ENCODE data around the gene RNF38.
"Not testable (repeated sequence)": the region's sequence is repeated elsewhere in the genome, so short reads cannot be mapped to it uniquely, and the experiment has no call there.

Gene RNF38

GRCh38 chr9:36399980-36400331 lies at the start of gene RNF38:
TSS of gene RNF38 (minus strand) at chr9:36400269. CDS start at chr9:36400108, 161 bp downstream.
- DNase-seq (ENCODE audit: low read depth, low spot score) = no peak

GRCh38 chr9:36448555-36448954 lies 48.5 kb upstream of the RNF38 start:
- not testable (repeated sequence) for DNase-seq (ENCODE audit: low read depth, low spot score)

DNA sequence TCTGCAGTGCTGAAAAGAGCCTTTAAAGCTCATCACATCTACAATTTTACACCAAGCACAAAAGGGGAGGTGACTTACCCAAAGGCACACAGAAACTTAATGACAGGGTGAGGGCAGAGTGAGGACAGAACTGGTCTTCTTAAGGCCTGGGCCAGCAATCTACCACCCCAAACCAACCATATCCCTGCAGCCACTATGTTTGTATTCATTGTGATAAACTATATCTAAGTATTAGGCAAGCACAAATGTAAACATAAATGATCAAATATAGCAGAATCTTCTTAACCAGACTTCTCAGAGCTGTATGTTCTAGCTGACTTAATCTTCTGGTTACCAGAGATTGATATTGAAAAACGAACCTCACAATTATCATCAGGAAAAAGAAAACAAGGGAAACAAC lies 47.9 kb upstream of the RNF38 start:
- no peak for DNase-seq (ENCODE audit: low read depth, low spot score)

DNA sequence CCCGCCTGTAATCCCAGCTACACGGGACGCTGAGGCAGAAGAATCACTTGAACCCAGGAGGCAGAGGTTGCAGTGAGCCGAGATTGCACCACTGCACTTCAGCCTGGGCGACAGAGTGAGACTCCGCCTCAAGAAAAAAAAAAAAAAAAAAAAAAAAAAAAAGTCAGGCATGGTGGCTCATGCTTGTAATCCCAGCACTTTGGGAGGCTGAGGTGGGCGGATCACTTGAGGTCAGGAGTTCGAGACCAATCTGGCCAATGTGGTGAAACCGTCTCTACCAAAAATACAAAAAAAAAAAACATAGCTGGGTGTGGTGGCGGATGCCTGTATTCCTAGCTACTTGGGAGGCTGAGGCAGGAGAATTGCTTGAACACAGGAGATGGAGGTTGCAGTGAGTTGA lies 46.6 kb upstream of the RNF38 start:
- not testable (repeated sequence) for DNase-seq (ENCODE audit: low read depth, low spot score)

- DNase-seq (ENCODE audit: low read depth, low spot score) = no peak
Measured at GRCh38 chr9:36445800-36446361, 45.8 kb upstream of the RNF38 start.

GRCh38 chr9:36444203-36444602 lies 44.1 kb upstream of the RNF38 start:
- DNase-seq (ENCODE audit: low read depth, low spot score) = no peak

DNA sequence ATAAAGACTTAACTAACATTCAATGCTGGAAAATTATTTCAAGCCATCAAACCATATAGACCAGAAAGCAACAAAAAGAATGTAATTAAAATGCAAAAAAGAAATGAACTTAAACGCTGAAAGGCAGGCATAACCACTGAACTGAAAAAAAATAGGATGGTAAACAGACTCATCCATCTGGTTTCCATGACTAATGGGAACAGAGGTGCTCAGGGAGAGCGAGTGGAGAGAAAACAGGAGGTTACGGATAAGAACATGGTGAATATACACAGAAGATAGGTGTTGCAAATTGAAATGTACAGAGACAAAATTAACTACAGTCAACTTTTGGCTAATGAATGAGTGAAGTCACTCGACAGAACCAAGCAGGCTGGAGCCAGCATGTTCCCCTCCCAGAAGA lies 43.5 kb upstream of the RNF38 start:
- no peak for DNase-seq (ENCODE audit: low read depth, low spot score)

GRCh38 chr9:36442710-36443109 lies 42.6 kb upstream of the RNF38 start:
- no peak for DNase-seq (ENCODE audit: low read depth, low spot score)

- DNase-seq (ENCODE audit: low read depth, low spot score) = no peak
Measured at GRCh38 chr9:36441966-36442365, 41.9 kb upstream of the RNF38 start.

GRCh38 chr9:36438536-36439236 lies 38.6 kb upstream of the RNF38 start:
- no peak for DNase-seq (ENCODE audit: low read depth, low spot score)

- no peak for DNase-seq (ENCODE audit: low read depth, low spot score)
Measured at GRCh38 chr9:36437790-36438189, 37.7 kb upstream of the RNF38 start.

DNA sequence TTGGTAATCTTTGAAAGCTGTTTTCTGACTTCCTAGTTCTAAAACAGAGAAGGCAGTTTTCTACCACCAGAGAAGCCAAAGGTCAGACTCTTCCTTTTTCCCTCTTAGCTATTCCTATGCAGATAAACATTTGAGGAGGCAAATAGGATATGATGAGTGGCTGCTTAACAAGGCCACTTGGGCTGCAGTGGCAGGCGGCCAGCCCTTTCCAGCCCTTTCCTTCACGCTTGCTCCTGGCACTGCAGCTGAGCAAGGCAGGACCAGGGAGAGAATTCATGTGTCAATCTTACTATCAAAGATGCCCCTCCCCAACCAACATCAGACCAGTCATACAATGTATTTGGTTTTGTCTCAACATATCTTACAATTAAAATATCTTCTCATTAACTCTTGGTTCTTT lies 36.8 kb upstream of the RNF38 start:
- DNase-seq (ENCODE audit: low read depth, low spot score) = no peak

GRCh38 chr9:36433386-36433785 lies 33.3 kb upstream of the RNF38 start:
- DNase-seq (ENCODE audit: low read depth, low spot score) = no peak

DNA sequence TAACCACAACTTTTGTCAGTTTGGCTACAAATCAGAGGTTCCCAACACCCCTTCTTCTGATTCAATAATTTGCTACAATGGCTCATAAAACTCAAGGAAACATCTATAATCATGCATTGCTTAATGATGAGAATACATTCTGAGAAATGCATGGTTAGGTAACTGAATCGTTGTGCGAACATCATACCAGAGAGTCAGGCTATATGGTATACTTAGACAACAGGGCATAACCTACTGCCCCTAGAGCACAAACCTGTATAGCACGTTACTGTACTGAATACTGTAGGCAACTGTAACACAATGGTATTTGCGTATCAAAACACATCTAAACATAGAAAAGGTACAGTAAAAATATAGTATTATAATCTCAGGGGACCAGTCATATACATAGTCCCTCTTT lies 31.0 kb upstream of the RNF38 start:
- DNase-seq (ENCODE audit: low read depth, low spot score) = no peak

- DNase-seq (ENCODE audit: low read depth, low spot score) = no peak
Measured at GRCh38 chr9:36426945-36427344, 26.9 kb upstream of the RNF38 start.

DNA sequence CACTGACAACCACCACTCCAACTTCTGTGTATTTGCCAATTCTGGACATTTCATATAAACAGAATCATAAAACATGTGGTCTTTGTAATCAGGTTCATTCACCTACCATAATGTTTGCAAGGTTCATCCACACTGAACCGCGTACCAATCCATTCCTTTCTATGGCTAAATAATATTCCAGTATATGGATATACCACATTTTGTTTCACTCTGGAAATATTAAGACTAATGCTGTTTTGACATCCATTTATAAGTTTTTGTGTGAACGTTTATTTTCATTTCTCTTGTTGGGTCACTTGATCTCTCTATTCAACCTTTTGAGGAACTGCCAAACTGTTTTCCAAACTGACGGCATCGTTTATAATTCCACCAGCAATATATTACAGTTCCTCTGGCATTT lies 26.3 kb upstream of the RNF38 start:
- no peak for DNase-seq (ENCODE audit: low read depth, low spot score)

DNA sequence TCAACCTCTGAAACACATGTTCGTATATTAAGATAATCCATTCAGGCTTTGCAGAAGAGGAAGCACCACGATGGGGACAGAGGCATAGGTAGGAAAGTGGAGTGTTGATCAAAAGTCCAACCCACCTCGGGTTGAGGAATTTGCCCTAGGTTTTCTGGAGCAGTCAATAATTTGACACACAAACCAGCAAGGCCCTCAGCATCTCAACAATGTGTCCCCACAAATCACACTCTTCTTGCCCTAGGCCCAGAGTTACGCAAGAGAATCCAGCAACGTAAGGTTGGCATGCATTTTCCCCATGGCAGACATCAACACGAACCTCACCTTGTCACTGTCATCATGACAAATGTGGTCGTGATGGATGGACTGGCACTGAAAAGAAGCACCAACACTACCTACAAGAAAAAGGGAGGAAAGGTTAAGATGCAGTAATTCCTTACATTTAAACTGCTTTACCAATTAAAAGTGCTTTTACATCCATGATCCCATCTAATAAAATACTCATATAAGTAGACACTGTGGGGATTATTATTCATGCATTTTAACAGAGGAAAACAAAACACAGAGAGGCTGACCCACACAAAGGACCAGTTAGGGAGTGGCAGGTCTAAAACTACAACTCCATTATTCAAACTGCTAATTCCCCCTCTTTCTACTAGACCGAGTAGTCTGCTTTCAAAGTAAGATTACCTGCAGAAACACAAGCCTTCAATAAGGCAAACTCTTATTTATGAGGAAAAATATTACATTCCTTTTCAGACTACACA lies 24.4 kb upstream of the RNF38 start:
- DNase-seq (ENCODE audit: low read depth, low spot score) = no peak

- no peak for DNase-seq (ENCODE audit: low read depth, low spot score)
Measured at GRCh38 chr9:36423206-36423605, 23.1 kb upstream of the RNF38 start.

- no peak for DNase-seq (ENCODE audit: low read depth, low spot score)
Measured at GRCh38 chr9:36416890-36417289, 16.8 kb upstream of the RNF38 start.

DNA sequence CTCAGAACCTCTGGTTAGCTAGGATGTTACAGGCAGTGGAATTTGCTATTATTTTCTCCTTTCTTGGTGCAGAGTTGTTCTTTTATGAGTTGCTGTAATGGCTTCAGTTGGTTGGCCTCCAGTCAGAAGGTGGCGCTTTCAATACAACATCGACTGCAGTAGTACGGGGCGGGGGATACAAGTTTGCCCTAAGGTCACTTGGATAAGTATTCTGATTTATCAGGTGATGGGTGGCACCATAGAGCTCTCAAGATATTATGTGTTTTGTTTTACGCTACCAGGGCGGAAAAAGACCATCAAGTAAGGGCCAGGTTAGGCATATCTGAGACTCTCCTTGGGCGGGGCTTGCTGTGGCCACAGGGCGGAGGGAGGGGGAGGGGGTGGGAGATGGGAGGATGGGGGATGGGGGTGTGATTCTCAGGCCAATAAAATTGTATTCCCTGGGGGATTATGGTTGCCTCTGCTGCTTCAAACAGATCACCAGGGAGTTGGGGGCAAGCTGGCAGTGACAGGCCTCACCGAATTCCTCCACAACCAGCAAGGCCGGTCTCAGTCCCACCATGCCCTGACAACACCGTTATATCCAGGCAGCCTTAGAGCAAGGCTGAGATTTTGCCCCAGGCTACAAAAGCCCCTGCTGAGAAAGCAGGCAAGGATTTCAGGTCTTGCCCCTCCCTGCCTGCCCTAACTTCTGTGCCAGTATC lies 15.9 kb upstream of the RNF38 start:
- DNase-seq (ENCODE audit: low read depth, low spot score) = no peak

- DNase-seq (ENCODE audit: low read depth, low spot score) = not testable (repeated sequence)
Measured at GRCh38 chr9:36411410-36411809, 11.3 kb upstream of the RNF38 start.

DNA sequence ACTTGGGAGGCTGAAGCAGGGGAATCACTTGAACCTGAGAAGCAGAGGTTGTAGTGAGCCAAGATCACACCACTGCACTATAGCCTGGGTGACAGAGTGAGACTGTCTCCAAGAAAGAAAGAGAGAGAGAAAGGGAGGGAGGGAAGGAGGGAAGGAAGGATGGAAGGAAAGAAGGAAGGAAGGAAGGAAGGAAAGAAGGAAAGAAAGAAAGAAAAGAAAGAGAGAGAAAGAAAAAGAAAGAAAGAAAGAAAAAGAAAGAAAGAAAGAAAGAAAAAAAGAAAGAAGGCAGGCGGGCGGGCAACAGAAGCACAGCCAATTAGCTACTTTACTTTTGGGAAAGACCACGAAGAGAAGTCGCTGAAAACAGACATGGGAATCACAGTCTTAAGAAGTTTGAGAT lies 9.0 kb upstream of the RNF38 start:
- not testable (repeated sequence) for DNase-seq (ENCODE audit: low read depth, low spot score)

All from smooth muscle cell of the brain vasculature (primary cell).